ENCODE data around the gene MATN1.

DNA sequence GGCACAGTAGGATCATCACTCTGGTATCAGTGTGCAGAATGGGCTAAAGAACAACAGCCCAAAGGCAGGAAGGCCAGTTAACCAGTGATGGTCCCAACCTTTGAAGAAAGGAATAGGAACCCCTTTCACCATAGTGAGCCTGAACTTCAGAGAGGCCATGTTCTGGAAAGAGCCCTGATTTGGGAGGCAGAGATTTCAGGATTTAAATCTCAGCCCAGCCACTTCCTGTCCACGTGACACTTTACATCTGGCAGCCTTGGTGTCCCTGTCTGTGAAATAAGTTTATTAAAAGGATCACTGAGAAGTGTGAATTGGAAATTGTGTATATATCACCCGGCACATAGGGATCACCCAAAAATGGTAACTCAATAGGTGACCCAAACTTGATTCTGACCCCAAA is 13.0 kb downstream of the MATN1 start:
- no peak for TF ChIP-seq EZH2phosphoT487 (IDR thresholded peaks at IDR 0.05; ENCODE audit: insufficient read depth, low read depth)
- TF ChIP-seq EZH2 (IDR thresholded peaks at IDR 0.05; ENCODE audit: insufficient read depth, poor library complexity, severe bottlenecking), result no peak
